ENCODE data around the gene CER1. TPM values are rescaled to one million over a fixed set of nuclear protein-coding genes. Genes with fewer than 3 reads are reported as not detected.

CER1 gene
- total RNA-seq, 2 experiments from 2014 or later = not detected

GRCh38 chr9:14677872-14678271, 44.7 kb downstream of the CER1 start:
- CTCF ChIA-PET = no interaction called here
- H3K36me3 Mint-ChIP-seq (ENCODE audit: low read depth) = peaks cover 18% of the 10 kb centered on the region
- no peaks in the 10 kb centered on the region for H3K9me3 Mint-ChIP-seq
- no peaks in the 10 kb centered on the region for H3K27me3 Mint-ChIP-seq (ENCODE audit: low read depth)
- no peak for DNase-seq
- peaks cover 5% of the 10 kb centered on the region for H3K4me1 Mint-ChIP-seq (ENCODE audit: low read depth)
- no peak overlapping the region for H3K4me3 Mint-ChIP-seq
- intact Hi-C loops (cut with micrococcal nuclease) = no loop called here
- H3K27ac Mint-ChIP-seq = no peak overlapping the region

- Mint-ChIP-seq H3K4me1 (ENCODE audit: low read depth) (peaks cover under 1% of the 10 kb centered on the region), H3K4me3 (no peak overlapping the region)
- no peak for DNase-seq
These were observed 45.1 kb downstream of the CER1 start for GRCh38 chr9:14677396-14677795.

GRCh38 chr9:14674630-14675029, 47.9 kb downstream of the CER1 start:
- H3K27ac Mint-ChIP-seq = no peak overlapping the region
- H3K36me3 Mint-ChIP-seq (ENCODE audit: low read depth) = peaks cover 18% of the 10 kb centered on the region
- no peaks in the 10 kb centered on the region for H3K27me3 Mint-ChIP-seq (ENCODE audit: low read depth)
- H3K4me3 Mint-ChIP-seq = no peak overlapping the region
- intact Hi-C loops (cut with micrococcal nuclease) = no loop called here
- DNase-seq = no peak
- H3K9me3 Mint-ChIP-seq = no peaks in the 10 kb centered on the region
- CTCF ChIA-PET = no interaction called here
- H3K4me1 Mint-ChIP-seq (ENCODE audit: low read depth) = peaks cover 9% of the 10 kb centered on the region

More at GRCh38 chr9:14677396-14677795, 45.1 kb downstream of the CER1 start:
- Mint-ChIP-seq H3K27ac (no peak overlapping the region), H3K36me3 (ENCODE audit: low read depth) (peaks cover 15% of the 10 kb centered on the region), H3K27me3 (ENCODE audit: low read depth) (no peaks in the 10 kb centered on the region), H3K9me3 (no peaks in the 10 kb centered on the region)
- CTCF ChIA-PET = no interaction called here
- intact Hi-C loops (cut with micrococcal nuclease) = no loop called here

GRCh38 chr9:14671377-14671776, 51.2 kb downstream of the CER1 start:
- Mint-ChIP-seq H3K4me3 (no peak overlapping the region), H3K36me3 (ENCODE audit: low read depth) (peaks cover 9% of the 10 kb centered on the region), H3K4me1 (ENCODE audit: low read depth) (peaks cover 9% of the 10 kb centered on the region), H3K27me3 (ENCODE audit: low read depth) (no peaks in the 10 kb centered on the region), H3K27ac (no peak overlapping the region), H3K9me3 (no peaks in the 10 kb centered on the region)
- intact Hi-C loops (cut with micrococcal nuclease) = loop anchor here (2.0 kb wide), 1 partner anchor 19 kb away; no protein-coding TSS in a partner anchor
- DNase-seq = no peak
- CTCF ChIA-PET = interaction anchor here (0.6 kb wide), 1 partner anchor 134 kb away, joined by 3 read pairs; no protein-coding TSS in a partner anchor

- intact Hi-C loops (cut with micrococcal nuclease) = loop anchor here (2.0 kb wide), 1 partner anchor 20 kb away; no protein-coding TSS in a partner anchor
- H3K27me3 Mint-ChIP-seq (ENCODE audit: low read depth) = no peaks in the 10 kb centered on the region
- H3K4me3 Mint-ChIP-seq = no peak overlapping the region
- H3K9me3 Mint-ChIP-seq = no peaks in the 10 kb centered on the region
- no peak for DNase-seq
- CTCF ChIA-PET = interaction anchor here (0.6 kb wide), 2 partner anchors 133 to 886 kb away, joined by 3 read pairs; no protein-coding TSS in a partner anchor
- H3K4me1 Mint-ChIP-seq (ENCODE audit: low read depth) = peaks cover 9% of the 10 kb centered on the region
- peaks cover 9% of the 10 kb centered on the region for H3K36me3 Mint-ChIP-seq (ENCODE audit: low read depth)
- no peak overlapping the region for H3K27ac Mint-ChIP-seq
These were observed 51.8 kb downstream of the CER1 start for GRCh38 chr9:14670718-14671117.

Other genes starting within 250 kb of the CER1 start
- gene ZDHHC21, start 29.3 kb downstream of the CER1 start, total RNA-seq = 1 to 10 TPM; 3.5 to 3.8 TPM
- gene FREM1, start 187.7 kb upstream of the CER1 start, total RNA-seq = not detected